Pons (tissue), 1 donor: Measurements from ENCODE around the gene VPS8.
"Not testable (repeated sequence)": the region's sequence is repeated elsewhere in the genome, so short reads cannot be mapped to it uniquely, and the experiment has no call there.

Experiments
- DNase-seq: peaks from one replicate; pipeline ENCODE4 v3.0.0-alpha.2; 2016; ENCODE audit warnings: low spot score

The VPS8 gene

DNA sequence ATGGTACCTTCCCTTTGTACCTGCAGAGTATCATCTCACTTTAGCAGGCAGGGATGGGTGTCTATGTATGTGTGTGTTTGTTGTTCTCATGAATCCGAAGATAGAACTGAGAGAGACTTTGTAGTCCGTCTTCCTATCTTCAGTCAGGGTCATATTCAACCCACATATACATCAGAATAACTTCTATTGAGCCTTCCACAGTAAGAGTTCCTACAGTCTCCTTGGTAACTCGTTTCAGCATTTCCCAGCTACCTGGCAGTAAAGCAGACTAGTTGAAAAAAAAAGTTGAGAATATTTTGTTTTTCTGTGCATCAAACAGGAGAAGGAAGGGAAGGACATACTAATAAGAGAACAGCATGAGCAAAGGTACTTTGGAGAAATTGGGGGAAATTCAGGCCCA, 106.8 kb downstream of the VPS8 start:
- DNase-seq = no peak

DNA sequence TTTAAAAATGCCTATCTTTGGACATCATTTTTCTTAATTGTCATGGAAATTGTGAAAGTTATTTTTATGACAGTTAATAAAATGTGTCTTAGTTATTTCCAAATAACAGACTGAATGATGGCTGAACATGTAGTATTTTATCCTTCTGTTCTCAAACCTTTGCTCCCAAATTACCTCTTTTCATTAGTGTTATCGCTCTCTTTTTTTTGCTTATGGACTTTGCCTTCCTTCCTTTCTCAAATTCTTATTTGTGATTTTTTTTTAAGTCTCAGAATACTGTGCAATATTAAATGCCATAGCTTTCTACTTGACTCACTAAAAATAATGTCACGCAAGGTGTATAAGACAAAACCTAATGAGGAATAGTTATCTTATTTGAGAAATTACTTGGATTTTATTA, 107.7 kb downstream of the VPS8 start:
- DNase-seq = no peak

DNA sequence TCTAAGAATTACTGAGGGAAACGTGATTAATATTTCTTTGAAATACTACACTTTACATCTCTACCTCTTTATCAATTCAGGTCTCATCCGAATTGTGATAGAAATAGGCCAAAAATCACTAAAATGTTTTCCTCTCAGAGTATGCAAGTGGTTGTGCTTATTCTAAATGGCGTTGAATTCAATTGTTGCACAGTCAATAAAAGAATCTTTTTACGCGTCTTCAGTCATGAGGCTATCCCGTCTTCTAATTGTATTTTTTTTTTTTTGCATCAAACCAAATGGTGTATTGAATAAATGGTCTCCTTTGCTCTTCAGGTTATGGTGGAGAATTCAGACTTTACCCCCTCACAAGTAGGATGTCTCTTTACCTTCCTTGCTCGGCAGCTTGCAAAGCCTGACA, 112.6 kb downstream of the VPS8 start:
- DNase-seq = no peak

DNA sequence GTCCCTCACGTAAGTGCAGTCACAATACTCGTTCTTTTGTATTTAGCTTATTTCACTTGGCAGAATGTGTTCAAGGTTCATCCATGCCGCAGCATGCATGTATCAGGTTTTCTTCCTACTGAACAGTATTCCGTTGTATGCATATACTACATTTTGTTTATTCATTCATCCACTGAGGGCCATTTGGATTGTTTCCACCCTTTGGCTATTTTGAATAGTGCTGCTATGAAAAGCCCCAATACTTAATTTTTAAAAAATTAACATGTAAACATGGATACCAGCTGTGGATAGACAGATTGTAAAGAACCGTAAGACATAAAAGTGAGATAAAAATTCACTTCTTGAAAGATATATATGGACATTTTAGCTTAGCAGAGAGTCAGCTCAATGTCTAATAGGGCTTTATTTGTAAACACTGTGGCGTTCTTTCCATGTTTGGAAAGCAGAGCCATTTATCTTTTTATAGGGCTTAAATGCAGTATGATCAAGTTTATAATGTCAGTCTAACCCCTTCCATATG, 115.9 kb downstream of the VPS8 start:
- DNase-seq = no peak

DNA sequence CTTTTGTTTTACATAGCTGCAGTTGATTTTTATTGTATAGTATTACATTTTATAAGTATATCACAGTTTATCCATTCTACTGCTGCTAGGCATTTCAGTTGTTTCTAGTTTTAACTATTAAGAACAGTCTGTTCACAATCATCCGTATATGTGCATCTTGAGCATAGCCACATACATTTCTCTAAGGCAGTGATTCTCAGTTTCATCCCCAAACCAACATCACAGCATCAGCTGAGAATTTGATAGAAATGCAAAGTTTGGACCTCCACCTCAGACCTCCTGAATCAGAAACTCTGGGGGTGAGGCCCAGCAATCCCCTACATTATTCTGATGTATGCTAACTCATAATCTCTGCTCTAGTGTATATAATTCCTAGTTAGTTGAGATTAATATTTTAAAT, 120.8 kb downstream of the VPS8 start:
- DNase-seq = no peak

DNA sequence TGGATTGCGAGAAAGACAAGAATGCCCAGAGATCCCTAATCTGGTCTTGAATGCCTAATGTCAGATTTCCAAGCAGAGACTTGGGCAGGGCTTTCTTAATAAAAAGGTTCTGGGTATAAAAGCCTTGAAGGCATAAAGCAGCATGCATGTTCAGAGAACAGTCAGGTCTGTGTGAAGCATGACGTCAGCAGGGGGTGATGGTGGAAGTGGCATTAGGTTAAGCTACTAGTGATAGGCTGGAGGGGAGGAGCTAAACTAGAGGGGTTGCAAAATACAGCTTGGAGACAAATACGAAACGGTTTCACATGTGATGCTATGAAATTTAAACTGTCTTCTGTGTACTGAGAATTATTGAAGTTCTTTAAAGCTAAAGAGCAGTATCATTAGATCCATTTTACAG, 125.6 kb downstream of the VPS8 start:
- no peak for DNase-seq

DNA sequence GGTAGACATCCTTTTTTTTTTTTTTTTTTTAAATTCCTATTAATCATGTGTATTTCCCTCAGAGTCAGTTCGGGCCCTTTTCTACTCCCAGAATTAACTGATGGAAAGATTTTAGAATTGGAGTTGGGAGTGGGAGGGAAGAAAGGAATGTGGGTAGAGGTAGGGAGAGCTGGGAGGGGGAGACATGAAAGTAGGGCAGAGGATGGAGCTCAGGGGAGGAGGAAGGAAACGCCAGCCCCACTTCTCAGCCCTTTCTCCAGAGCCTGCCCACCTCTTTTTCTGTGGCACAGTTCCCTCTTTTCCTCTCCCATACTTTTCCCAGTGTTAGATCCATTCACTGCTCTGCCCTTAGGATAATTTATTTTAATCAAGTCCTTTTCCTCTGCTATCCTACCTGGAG, 129.4 kb downstream of the VPS8 start:
- no peak for DNase-seq

DNA sequence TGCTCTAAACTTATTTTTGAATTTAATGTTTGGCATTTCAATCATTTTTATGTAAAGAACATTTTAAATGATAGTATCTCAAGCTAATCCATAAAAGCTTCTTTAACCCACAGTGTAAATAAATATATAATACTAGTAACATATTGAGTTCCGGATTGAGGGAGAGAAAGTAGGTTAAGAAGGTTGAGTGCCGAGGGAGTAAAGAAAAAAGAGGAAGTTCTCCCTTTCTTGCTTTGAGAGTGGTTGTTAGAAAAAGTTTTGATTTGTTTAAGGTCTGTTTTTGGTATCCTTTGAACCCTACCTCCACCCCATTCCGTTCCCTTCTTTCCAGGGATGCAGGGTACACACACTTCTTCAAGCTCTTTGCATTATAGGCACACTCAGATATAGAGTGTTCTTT, 130.8 kb downstream of the VPS8 start:
- DNase-seq = no peak

DNA sequence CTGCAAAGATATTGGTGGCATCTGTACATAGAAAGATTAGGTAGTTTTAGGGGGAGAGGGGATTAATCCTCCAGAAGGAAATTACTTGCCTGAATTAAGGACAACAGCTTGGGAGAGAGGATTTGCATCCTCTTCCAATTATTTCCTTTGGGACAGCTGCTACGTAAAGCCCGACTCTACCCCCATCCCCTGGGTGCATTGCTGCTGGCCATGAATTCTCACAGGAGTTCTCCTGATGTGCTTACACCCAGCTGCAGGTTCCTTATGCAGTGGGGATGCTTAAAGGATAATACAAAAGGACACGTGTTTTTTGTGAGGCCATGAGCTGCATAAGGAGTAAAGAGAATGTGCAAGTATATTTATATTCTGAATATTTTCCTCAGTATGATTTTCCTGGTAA, 132.3 kb downstream of the VPS8 start:
- DNase-seq = no peak

DNA sequence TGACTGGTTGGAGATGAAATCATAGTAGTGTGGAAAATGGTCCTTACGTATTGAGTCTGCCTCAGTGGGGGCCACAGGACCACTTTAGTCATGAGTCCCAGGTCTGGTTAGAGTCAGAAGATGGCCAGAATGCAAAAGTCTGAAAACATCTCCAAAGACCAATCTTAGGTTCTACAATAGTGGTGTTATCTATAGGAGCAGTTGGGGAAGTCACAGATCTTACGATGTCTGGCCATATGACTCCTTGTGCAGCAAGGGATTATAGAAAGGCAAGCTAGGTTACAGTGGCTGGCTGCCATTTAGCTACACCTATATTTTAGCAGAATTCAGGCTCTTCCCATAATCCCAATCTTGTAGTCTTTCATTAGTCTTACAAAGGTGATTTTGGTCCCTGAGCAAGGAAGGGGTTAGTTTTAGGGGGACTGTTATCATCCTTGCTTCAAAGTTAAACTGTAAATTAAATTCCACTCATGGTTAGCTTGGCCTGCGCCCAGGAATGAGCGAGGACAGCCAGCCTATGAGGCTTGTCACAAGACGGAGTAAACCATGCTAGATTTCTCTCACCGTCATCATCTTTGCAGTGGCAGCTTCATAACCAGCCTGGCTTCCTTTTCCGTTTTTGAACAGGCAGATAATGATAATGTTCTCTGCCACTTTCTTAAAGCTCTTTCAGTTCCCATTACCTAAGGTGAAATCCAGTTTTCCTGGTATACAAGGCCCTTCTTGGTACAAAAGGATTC, 134.1 kb downstream of the VPS8 start:
- DNase-seq = no peak

DNA sequence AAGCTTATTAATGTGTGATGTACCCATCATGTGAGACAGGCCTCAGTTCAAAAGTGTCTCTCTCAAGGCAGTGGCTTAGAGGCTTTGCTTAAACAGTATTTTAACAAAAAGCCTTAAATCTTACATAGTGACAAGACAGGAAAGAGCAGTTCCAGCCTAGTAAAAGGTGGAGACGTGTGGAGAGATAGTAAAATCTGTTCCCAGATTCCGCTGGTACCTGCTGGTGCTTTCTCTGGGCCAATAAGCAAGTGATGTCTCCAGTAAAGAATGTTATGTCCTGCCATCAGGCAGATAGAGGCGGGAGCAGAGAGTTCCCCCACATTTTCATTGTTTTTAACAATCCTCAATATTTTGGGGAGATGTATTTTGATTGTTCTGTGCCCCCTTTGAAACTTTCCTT, 135.0 kb downstream of the VPS8 start:
- DNase-seq = no peak

DNA sequence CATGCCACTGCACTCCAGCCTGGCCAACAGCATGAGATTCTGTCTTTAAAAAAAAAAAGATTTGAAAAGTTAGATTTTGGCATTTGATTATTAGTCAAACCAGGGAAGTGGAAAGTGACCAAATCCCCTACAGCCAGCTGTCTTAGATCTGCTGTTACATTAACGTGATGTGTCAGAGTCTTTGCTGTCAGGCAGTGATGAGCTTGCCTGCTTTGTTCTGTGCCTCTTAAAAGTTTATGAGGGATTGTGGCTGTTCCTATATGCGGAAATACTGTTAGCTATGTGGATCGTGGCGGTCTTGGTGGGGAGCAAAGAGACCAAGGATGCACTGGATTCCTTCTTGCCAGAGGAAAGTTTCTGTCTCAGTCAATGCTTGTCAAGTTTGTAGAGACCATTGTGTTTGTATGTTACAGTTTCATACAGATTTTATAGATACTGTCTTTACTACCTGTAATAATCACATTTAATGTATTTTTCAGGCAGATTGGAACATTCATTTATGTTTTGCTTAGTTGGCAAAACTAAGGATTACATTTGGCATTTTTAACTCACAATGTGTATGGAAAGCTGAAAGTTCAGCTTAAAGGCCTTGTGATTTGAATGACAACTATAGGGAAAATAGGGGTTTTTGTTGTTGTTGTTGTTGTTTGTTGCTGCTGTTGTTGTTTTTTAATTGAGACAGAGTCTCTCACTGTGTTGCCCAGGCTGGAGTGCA, 137.4 kb downstream of the VPS8 start:
- DNase-seq = no peak

DNA sequence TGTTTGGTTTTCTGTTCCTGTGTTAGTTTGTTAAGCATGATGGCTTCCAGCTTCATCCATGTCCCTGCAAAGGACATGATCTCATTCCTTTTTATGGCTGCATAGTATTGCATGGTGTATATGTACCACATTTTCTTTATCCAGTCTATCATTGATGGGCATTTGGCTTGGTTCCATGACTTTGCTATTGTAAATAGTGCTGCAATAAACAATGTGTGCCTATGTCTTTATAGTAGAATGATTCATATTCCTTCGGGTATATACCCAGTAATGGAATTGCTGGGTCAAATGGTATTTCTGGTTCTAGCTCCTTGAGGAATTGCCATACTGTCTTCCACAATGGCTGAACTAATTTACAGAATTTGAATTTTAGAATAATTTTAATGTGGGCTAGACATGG, 138.8 kb downstream of the VPS8 start:
- not testable (repeated sequence) for DNase-seq

DNA sequence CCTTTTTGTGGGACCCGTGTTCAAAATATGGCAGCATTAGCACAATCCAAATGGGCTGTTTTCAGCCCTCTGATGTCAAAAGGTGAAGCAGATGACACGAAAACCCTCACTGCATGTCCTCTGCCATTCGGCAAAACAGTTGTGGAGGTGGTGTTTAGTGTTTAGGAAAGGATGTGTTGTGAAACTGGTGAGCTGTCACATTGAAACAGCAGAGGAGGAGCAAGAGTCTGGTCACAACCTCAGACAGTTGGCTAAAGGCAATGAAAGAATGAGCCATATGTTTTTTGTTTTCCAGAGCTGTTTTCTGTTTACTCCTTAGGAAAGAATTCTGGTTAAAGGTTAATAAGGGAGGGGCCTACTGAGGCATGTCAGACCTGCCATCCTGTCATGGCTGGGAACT, 140.7 kb downstream of the VPS8 start:
- no peak for DNase-seq

DNA sequence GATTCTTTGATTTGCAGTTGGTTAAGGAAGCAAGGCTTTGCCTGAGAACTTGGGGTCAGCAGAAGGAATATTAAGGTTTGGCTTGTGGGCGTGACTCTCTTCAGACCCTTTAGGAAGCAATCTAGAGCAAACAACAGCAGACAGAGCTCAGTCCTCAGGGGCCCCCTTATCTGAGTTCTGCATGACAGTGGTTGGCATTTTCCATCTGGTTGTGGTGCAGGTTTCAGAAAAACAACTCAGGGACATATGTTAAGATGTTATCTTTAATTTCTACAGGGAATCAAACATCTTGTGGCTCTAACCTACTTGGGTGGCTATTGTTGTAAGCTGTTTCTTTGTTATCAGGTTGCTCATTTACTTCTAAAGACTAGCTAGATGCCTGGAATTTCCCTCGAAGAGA, 141.4 kb downstream of the VPS8 start:
- DNase-seq = no peak

DNA sequence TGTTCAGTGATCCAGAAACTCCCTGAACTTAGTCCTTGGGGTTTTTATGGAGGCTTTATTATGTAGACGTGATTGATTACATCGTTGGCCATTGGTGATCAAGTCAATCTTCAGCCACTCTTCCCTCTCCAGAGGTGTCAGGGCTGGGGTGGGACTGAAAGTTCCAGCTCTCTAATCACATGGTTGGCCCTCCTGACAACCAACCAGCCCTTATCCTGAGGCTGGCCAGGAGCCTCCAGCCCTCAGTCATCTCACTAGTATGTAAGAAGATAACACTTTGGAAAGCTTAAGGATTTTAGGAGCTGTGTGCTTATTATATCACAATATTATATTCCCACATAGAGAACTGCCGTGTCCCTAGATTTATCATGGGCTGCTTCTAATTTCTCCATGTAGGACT, 142.3 kb downstream of the VPS8 start:
- no peak for DNase-seq

DNA sequence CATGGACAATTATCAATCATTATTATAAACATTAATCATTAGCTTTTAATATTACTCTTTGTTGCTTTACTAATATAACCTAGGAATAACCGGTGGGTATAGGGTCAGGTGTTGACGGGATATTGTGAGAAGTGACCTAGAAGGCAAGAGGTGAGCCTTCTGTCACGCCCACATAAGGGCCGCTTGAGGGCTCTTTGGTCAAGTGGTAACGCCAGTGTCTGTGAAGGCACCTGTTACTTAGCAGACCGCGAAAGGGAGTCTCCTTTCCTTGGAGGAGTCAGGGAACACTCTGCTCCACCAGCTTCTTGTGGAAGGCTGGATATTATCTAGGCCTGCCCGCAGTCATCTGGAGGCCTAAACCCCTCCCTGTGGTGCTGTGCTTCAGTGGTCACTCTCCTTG, 142.9 kb downstream of the VPS8 start:
- DNase-seq = not testable (repeated sequence)

DNA sequence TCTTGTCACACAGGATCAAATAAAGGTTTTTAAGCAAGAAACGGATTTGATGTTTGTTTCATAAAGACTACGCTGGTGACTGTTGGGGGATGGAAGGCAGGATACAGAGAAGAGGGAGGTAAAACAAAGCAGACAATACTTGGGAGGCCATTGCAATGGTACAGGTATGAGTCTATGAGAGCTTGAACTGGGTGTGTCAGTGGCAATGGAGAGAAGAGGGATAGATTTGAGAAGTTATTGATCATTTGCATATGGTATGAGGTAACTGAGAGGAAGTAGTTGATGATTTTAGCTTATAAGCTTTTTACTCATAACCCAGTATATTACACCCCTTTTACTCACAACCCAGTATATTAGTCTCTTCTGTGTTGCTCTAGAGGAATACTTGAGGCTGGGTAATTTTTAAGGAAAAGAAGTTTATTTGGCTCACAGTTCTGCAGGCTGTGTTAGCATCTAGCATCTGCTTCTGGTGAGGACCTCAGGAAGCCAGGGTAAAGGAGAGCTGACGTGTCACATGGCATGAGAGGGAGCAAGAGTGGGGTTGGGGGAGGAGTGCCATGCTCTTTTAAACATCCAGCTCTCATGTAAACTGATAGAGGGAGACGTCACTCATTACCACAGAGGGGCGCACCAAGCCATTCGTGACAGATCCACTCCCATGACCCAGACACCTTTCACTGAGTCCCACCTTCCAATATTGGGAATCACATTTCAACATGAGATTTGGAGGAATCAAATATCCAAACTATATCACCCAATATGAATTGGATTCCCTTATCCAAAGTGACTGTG, 153.9 kb downstream of the VPS8 start:
- no peak for DNase-seq

DNA sequence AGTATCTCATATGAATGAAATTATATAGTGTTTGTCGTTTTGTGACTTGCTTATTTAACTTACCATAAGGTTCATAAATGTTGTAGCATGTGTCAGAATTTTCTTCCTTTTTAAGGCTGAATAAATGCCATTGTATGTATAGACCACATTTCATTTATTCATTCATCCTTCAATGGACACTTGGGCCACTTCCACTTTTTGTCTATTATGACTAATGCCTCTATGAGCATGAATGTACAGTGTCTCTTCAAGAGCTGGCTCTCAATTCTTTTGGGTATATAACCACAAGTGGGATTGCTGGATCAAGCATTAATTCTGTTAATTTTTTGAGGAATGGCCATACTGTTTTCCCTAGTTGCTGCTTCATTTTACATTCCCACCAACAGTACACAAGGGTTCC, 156.1 kb downstream of the VPS8 start:
- no peak for DNase-seq

DNA sequence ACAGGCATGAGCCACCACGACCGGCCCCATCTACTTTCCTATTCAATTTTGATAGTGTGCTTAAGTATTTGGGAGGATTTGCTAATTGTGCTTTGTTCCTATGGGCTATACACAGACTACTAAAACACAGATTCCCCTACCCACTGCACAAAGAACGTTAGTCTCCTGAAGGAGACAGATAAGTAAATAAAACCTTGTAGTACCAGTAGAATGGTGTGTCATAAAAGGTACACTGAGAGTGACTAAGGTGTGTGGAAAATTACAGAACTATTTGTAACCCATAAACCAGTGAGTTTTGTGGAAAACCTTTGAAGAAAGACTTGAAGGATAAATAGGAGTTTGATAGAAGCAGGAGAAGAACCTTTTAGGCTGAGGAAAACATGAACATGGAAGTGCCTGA, 158.2 kb downstream of the VPS8 start:
- DNase-seq = no peak

DNA sequence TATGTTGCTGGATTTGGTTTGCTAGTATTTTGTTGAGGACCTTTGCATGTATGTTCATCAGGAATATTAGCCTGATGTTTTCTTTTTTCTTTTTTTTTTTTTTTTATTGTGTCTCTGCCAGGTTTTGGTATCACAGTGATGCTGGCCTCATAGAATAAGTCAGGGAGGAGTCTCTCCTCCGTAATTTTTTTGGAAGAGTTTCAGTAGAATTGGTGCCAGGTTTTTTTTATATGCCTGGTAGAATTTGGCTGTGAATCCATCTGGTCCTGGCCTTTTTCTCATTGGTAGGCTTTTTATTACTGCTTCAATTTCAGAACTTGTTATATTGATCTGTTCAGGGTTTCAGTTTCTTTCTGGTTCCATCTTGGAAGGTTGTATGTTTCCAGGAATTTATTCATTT, 165.8 kb downstream of the VPS8 start:
- no peak for DNase-seq

DNA sequence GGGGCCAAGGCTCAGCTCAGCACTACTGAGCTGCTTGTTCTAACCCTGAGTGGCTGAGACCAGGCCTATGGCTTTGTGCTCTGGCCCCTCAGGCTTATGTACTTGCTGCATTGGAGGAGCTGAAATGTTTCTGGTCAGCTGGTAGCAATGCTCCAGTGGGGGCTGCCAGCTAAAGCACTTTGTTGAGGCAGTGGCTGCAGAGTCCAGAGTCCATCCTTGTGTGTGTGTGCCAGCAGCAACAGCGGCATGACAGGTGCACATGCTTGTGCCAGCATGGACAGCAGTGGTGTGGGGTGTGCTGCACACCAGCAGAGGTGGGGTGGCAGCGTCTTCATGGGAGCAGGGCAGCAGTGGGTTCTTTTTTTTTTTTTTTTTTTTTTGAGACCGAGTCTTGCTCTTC, 169.1 kb downstream of the VPS8 start:
- DNase-seq = no peak

DNA sequence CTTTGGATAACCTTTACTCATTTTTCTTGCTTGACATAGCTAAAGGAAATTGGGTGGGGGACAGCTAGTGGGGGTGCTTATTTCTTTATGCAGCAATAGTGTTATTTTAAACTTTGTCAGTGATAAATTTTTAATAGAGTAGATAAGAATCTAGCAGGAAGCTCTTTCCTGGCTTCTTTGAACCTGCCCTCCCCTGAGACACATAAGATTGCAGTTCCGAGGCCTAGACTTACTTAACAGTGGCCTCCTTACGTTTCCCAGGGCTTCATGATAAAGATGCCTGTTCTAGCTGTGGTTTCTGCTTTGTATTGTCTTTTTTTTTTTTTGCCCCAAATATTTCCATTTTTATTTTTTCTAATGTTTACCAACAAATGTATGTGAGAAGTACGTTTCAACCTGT, 170.1 kb downstream of the VPS8 start:
- DNase-seq = no peak
